SK-N-SH treated with all-trans-retinoic acid at 6 μM for 48 hours (cell line): ENCODE data around the gene LGALS9.

ENCODE experiments used
- ARNTL ChIP-seq: fragments of 450-650 bp; formaldehyde crosslinking; IDR thresholded peaks from 2 replicates; pipeline ENCODE4 v1.5.0; 2020; ENCODE audit warnings: low read depth, mild to moderate bottlenecking, moderate library complexity, borderline replicate concordance
- BACH2 ChIP-seq: fragments of 250-450 bp; sonication (Bioruptor Pico); IDR thresholded peaks from 2 replicates; pipeline ENCODE4 v1.9.0; 2021; ENCODE audit warnings: mild to moderate bottlenecking, borderline replicate concordance
- CREB5 ChIP-seq: fragments of 250-450 bp; sonication (Bioruptor Pico); IDR thresholded peaks from 2 replicates; pipeline ENCODE4 v1.5.1; 2020; ENCODE audit warnings: low read depth, mild to moderate bottlenecking, moderate library complexity
- CSDC2 ChIP-seq: fragments of 250-450 bp; sonication (Bioruptor Pico); IDR thresholded peaks from 2 replicates; pipeline ENCODE4 v1.5.0; 2020; ENCODE audit warnings: mild to moderate bottlenecking, moderate library complexity
- CSRNP3 ChIP-seq: fragments of 250-450 bp; sonication (Bioruptor Pico); IDR thresholded peaks from 2 replicates; pipeline ENCODE4 v1.5.1; 2021; ENCODE audit warnings: mild to moderate bottlenecking, moderate library complexity
- GLIS3 ChIP-seq: fragments of 250-450 bp; sonication (Bioruptor Pico); IDR thresholded peaks from 2 replicates; pipeline ENCODE4 v1.5.0; 2020; ENCODE audit warnings: mild to moderate bottlenecking, moderate library complexity
- ISL1 ChIP-seq: fragments of 250-450 bp; sonication (Bioruptor Pico); IDR thresholded peaks from 2 replicates; pipeline ENCODE4 v2.1.2; 2022; ENCODE audit warnings: mild to moderate bottlenecking, moderate library complexity
- OSR1 ChIP-seq: fragments of 250-450 bp; sonication (Bioruptor Pico); IDR thresholded peaks from 2 replicates; pipeline ENCODE4 v1.8.0; 2022; ENCODE audit warnings: moderate library complexity, mild to moderate bottlenecking, inconsistent platforms
- PPARA ChIP-seq: fragments of 250-450 bp; sonication (Bioruptor Pico); IDR thresholded peaks from 2 replicates; pipeline ENCODE4 v1.5.0; 2020; ENCODE audit warnings: mild to moderate bottlenecking, borderline replicate concordance
- ZFP3 ChIP-seq: fragments of 250-450 bp; sonication (Bioruptor Pico); IDR thresholded peaks from 2 replicates; pipeline ENCODE4 v1.5.0; 2020; ENCODE audit warnings: mild to moderate bottlenecking, moderate library complexity
- ZNF8 ChIP-seq: fragments of 450-650 bp; formaldehyde crosslinking; IDR thresholded peaks from 2 replicates; pipeline ENCODE4 v1.5.0; 2020; ENCODE audit warnings: mild to moderate bottlenecking, moderate library complexity
- TF ChIP-seq, protein P1 (sequence below): fragments of 250-450 bp; sonication (Bioruptor Pico); IDR thresholded peaks from 2 replicates; pipeline ENCODE4 v1.8.0; 2020; ENCODE audit warnings: mild to moderate bottlenecking, moderate library complexity, borderline replicate concordance

- TF ChIP-seq CSDC2 (CRISPR knock-in tag) (no peak), PPARA (CRISPR knock-in tag) (no peak), CREB5 (CRISPR knock-in tag) (no peak), GLIS3 (CRISPR knock-in tag) (no peak), ZNF8 (no peak), ARNTL (no peak), ZFP3 (no peak), ISL1 (CRISPR knock-in tag) (no peak), OSR1 (CRISPR knock-in tag) (no peak), CSRNP3 (CRISPR knock-in tag) (no peak), BACH2 (CRISPR knock-in tag) (no peak)
- TF ChIP-seq, protein P1, sequence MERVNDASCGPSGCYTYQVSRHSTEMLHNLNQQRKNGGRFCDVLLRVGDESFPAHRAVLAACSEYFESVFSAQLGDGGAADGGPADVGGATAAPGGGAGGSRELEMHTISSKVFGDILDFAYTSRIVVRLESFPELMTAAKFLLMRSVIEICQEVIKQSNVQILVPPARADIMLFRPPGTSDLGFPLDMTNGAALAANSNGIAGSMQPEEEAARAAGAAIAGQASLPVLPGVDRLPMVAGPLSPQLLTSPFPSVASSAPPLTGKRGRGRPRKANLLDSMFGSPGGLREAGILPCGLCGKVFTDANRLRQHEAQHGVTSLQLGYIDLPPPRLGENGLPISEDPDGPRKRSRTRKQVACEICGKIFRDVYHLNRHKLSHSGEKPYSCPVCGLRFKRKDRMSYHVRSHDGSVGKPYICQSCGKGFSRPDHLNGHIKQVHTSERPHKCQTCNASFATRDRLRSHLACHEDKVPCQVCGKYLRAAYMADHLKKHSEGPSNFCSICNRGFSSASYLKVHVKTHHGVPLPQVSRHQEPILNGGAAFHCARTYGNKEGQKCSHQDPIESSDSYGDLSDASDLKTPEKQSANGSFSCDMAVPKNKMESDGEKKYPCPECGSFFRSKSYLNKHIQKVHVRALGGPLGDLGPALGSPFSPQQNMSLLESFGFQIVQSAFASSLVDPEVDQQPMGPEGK (CRISPR knock-in tag): no peak
These were observed 33.1 kb upstream of the LGALS9 start for GRCh38 chr17:27597783-27598320.
